Measurements from ENCODE around the gene SDC3.
A peak's percentile ranks its signal among the peaks of the same experiment; 100 is the strongest.

The SDC3 gene

GRCh38 chr1:30930631-30931173 is 22.1 kb upstream of the SDC3 start:
- TF ChIP-seq SIN3A (IDR thresholded peaks at IDR 0.05; ENCODE audit: borderline replicate concordance, insufficient read depth, low read length) (no peak), REST (IDR thresholded peaks at IDR 0.05; ENCODE audit: insufficient read depth in 1 of 2, low read depth in 2 of 2, low read length in 2 of 2) (no peak), POLR2AphosphoS5 (IDR thresholded peaks at IDR 0.05; ENCODE audit: low read depth, low read length) (no peak), FOXP2 (optimal IDR thresholded peaks at IDR 0.05; ENCODE audit: borderline replicate concordance, extremely low read depth, extremely low read length, insufficient read depth) (no peak), TAF1 (IDR thresholded peaks at IDR 0.05; ENCODE audit: borderline replicate concordance, insufficient read depth, low read length) (no peak)

GRCh38 chr1:30929944-30930525 is 21.5 kb upstream of the SDC3 start:
- no peak for TF ChIP-seq FOXP2 (optimal IDR thresholded peaks at IDR 0.05; ENCODE audit: borderline replicate concordance, extremely low read depth, extremely low read length, insufficient read depth)
- peak; percentile 14; the same call in 1 of the 2 replicates for TF ChIP-seq POLR2AphosphoS5 (IDR thresholded peaks at IDR 0.05; ENCODE audit: low read depth, low read length)
- TF ChIP-seq SIN3A (IDR thresholded peaks at IDR 0.05; ENCODE audit: borderline replicate concordance, insufficient read depth, low read length) = no peak
- TF ChIP-seq TAF1 (IDR thresholded peaks at IDR 0.05; ENCODE audit: borderline replicate concordance, insufficient read depth, low read length) = no peak
- TF ChIP-seq REST (IDR thresholded peaks at IDR 0.05; ENCODE audit: insufficient read depth in 1 of 2, low read depth in 2 of 2, low read length in 2 of 2) = no peak

- TF ChIP-seq POLR2AphosphoS5 (IDR thresholded peaks at IDR 0.05; ENCODE audit: low read depth, low read length) = no peak; the same call in 1 of the 2 replicates
- no peak for TF ChIP-seq REST (IDR thresholded peaks at IDR 0.05; ENCODE audit: insufficient read depth in 1 of 2, low read depth in 2 of 2, low read length in 2 of 2)
- TF ChIP-seq TAF1 (IDR thresholded peaks at IDR 0.05; ENCODE audit: borderline replicate concordance, insufficient read depth, low read length) = no peak
- no peak for TF ChIP-seq SIN3A (IDR thresholded peaks at IDR 0.05; ENCODE audit: borderline replicate concordance, insufficient read depth, low read length)
- no peak for TF ChIP-seq FOXP2 (optimal IDR thresholded peaks at IDR 0.05; ENCODE audit: borderline replicate concordance, extremely low read depth, extremely low read length, insufficient read depth)
Observed at GRCh38 chr1:30929135-30929889, 20.8 kb upstream of the SDC3 start.

- TF ChIP-seq SIN3A (IDR thresholded peaks at IDR 0.05; ENCODE audit: borderline replicate concordance, insufficient read depth, low read length) = no peak
- TF ChIP-seq FOXP2 (optimal IDR thresholded peaks at IDR 0.05; ENCODE audit: borderline replicate concordance, extremely low read depth, extremely low read length, insufficient read depth) = no peak
- TF ChIP-seq POLR2AphosphoS5 (IDR thresholded peaks at IDR 0.05; ENCODE audit: low read depth, low read length) = no peak
- TF ChIP-seq REST (IDR thresholded peaks at IDR 0.05; ENCODE audit: insufficient read depth in 1 of 2, low read depth in 2 of 2, low read length in 2 of 2) = no peak
- TF ChIP-seq TAF1 (IDR thresholded peaks at IDR 0.05; ENCODE audit: borderline replicate concordance, insufficient read depth, low read length) = no peak
Observed at GRCh38 chr1:30928789-30929134, 20.2 kb upstream of the SDC3 start.

Measured in PFSK-1 (cell line).